ENCODE results near the gene KREMEN1.

KREMEN1 gene

GRCh38 chr22:29071261-29072045, 1.4 kb upstream of the KREMEN1 start:
- no peak for DNase-seq
- H3K4me1 ChIP-seq (ENCODE audit: insufficient read depth, low read length), result peaks cover 44% of the 10 kb centered on the region
- no peak for ATAC-seq (ENCODE audit: insufficient read depth, low read depth)
- no peak overlapping the region for H3K9ac ChIP-seq (ENCODE audit: low read depth, low read length)
- no peak for TF ChIP-seq EZH2 (IDR thresholded peaks at IDR 0.05; ENCODE audit: borderline replicate concordance, low read depth, low read length, severe bottlenecking)
- TF ChIP-seq CTCF (IDR thresholded peaks at IDR 0.05; ENCODE audit: borderline replicate concordance, extremely low read depth, low read length, poor library complexity, severe bottlenecking), result no peak
- H4K20me1 ChIP-seq (ENCODE audit: insufficient read depth, low read length), result 0 out of 2 replicates have a peak, but pooled peaks cover 3% of the 10 kb centered on the region
- no peaks in the 10 kb centered on the region for H3K9me3 ChIP-seq (ENCODE audit: insufficient read depth, low read length, severe bottlenecking)
- H3K79me2 ChIP-seq (ENCODE audit: insufficient read depth, low read length), result peaks cover 35% of the 10 kb centered on the region
- no peak overlapping the region for H2AFZ ChIP-seq (ENCODE audit: low read depth, low read length)
- H3K27ac ChIP-seq (ENCODE audit: low read length), result no peak overlapping the region
- H3K4me3 ChIP-seq (ENCODE audit: low read depth in 1 of 2, low read length in 2 of 2), result no peak overlapping the region
- peaks cover 6% of the 10 kb centered on the region; the same call in 1 of the 2 replicates for H3K36me3 ChIP-seq (ENCODE audit: insufficient read depth, low read length)
- no peak overlapping the region for H3K4me2 ChIP-seq (ENCODE audit: insufficient read depth, low read length)
- no peaks in the 10 kb centered on the region for H3K27me3 ChIP-seq (ENCODE audit: insufficient read depth, low read length, poor library complexity)

- peak overlapping the region in 1 of 2 experiments; percentile 58; a peak in 3 of 4 replicates for H3K4me3 ChIP-seq (ENCODE audit: low read depth in 1 of 2, low read length in 2 of 2)
- peaks cover 48% of the 10 kb centered on the region for H3K4me1 ChIP-seq (ENCODE audit: insufficient read depth, low read length)
- TF ChIP-seq EZH2 (IDR thresholded peaks at IDR 0.05; ENCODE audit: borderline replicate concordance, low read depth, low read length, severe bottlenecking), result no peak
- no peak for TF ChIP-seq CTCF (IDR thresholded peaks at IDR 0.05; ENCODE audit: borderline replicate concordance, extremely low read depth, low read length, poor library complexity, severe bottlenecking)
- peak overlapping the region; percentile 22; the same call in 1 of the 2 replicates for H3K27ac ChIP-seq (ENCODE audit: low read length)
- H4K20me1 ChIP-seq (ENCODE audit: insufficient read depth, low read length), result 0 out of 2 replicates have a peak, but pooled peaks cover 3% of the 10 kb centered on the region
- peaks cover 45% of the 10 kb centered on the region for H3K79me2 ChIP-seq (ENCODE audit: insufficient read depth, low read length)
- peak; percentile 91 for ATAC-seq (ENCODE audit: insufficient read depth, low read depth)
- peak overlapping the region; percentile 36; the same call in 1 of the 2 replicates for H3K9ac ChIP-seq (ENCODE audit: low read depth, low read length)
- H3K9me3 ChIP-seq (ENCODE audit: insufficient read depth, low read length, severe bottlenecking), result no peaks in the 10 kb centered on the region
- DNase-seq, result peak; percentile 81
- no peaks in the 10 kb centered on the region for H3K27me3 ChIP-seq (ENCODE audit: insufficient read depth, low read length, poor library complexity)
- H2AFZ ChIP-seq (ENCODE audit: low read depth, low read length), result peak overlapping the region; percentile 61; the same call in 1 of the 2 replicates
- H3K4me2 ChIP-seq (ENCODE audit: insufficient read depth, low read length), result peak overlapping the region; percentile 77
- H3K36me3 ChIP-seq (ENCODE audit: insufficient read depth, low read length), result peaks cover 6% of the 10 kb centered on the region; the same call in 1 of the 2 replicates
These were observed 449 bp upstream of the KREMEN1 start for GRCh38 chr22:29072193-29072978.

GRCh38 chr22:29073618-29074275, 912 bp downstream of the KREMEN1 start:
- peak overlapping the region; percentile 71 to 77 for H3K4me3 ChIP-seq (ENCODE audit: low read depth in 1 of 2, low read length in 2 of 2)
- peak overlapping the region; percentile 91 for H3K9ac ChIP-seq (ENCODE audit: low read depth, low read length)
- H3K27me3 ChIP-seq (ENCODE audit: insufficient read depth, low read length, poor library complexity), result no peaks in the 10 kb centered on the region
- H3K4me1 ChIP-seq (ENCODE audit: insufficient read depth, low read length), result peaks cover 61% of the 10 kb centered on the region
- H3K27ac ChIP-seq (ENCODE audit: low read length), result peak overlapping the region; percentile 95
- peak overlapping the region; percentile 81 for H3K4me2 ChIP-seq (ENCODE audit: insufficient read depth, low read length)
- H3K36me3 ChIP-seq (ENCODE audit: insufficient read depth, low read length), result peaks cover 6% of the 10 kb centered on the region; the same call in 1 of the 2 replicates
- peaks cover 47% of the 10 kb centered on the region for H3K79me2 ChIP-seq (ENCODE audit: insufficient read depth, low read length)
- H2AFZ ChIP-seq (ENCODE audit: low read depth, low read length), result peak overlapping the region; percentile 56
- DNase-seq (peak; percentile 50), ATAC-seq (ENCODE audit: insufficient read depth, low read depth) (peak; percentile 50)
- TF ChIP-seq CTCF (IDR thresholded peaks at IDR 0.05; ENCODE audit: borderline replicate concordance, extremely low read depth, low read length, poor library complexity, severe bottlenecking) (no peak), EZH2 (IDR thresholded peaks at IDR 0.05; ENCODE audit: borderline replicate concordance, low read depth, low read length, severe bottlenecking) (no peak)
- no peaks in the 10 kb centered on the region for H3K9me3 ChIP-seq (ENCODE audit: insufficient read depth, low read length, severe bottlenecking)
- 0 out of 2 replicates have a peak, but pooled peaks cover 3% of the 10 kb centered on the region for H4K20me1 ChIP-seq (ENCODE audit: insufficient read depth, low read length)

All from DND-41 (cell line).